GM21390 (cell line): ENCODE measurements around the gene TRIM4.

ENCODE experiments used
- ATAC-seq: cut with Tn5 transposase; IDR thresholded peaks from one replicate; pipeline ENCODE4 v1.9.1; 2021; ENCODE audit not compliant: unreplicated experiment

Gene TRIM4

GRCh38 chr7:99848420-99849216 is 70.7 kb downstream of the TRIM4 start:
- ATAC-seq: no peak

GRCh38 chr7:99844328-99844727 is 75.0 kb downstream of the TRIM4 start:
- ATAC-seq: no peak

- ATAC-seq: no peak
These were observed 75.5 kb downstream of the TRIM4 start for GRCh38 chr7:99843808-99844207.

DNA sequence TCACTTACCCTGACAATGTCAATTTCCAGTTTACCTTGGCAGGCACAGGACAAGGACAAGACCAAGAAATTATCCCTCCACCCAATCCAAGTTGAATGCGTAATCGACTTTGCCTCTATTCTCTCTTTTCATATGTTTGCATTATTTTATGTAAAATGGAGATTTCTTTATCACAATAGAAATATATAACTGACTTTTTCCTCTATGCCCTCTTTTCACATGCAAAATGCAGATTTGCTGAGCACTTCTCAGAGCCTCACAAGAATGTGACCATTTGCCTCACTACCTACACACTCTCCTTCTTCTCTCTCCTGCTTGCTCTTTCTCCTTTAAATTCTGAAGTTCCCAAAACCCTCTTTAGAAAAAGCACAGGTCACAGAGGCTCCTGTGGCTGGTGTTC is 76.4 kb downstream of the TRIM4 start:
- no peak for ATAC-seq
